ENCODE results near the gene LHFPL3.

- TF ChIP-seq RAD21 (IDR thresholded peaks at IDR 0.05; ENCODE audit: low read depth) (no peak), EP300 (IDR thresholded peaks at IDR 0.05; ENCODE audit: borderline replicate concordance) (no peak), YY1 (IDR thresholded peaks at IDR 0.05; ENCODE audit: low read depth) (no peak), TAF1 (IDR thresholded peaks at IDR 0.05; ENCODE audit: low read depth) (no peak), TEAD4 (IDR thresholded peaks at IDR 0.05) (no peak), USF1 (IDR thresholded peaks at IDR 0.05) (no peak), MAX (IDR thresholded peaks at IDR 0.05) (no peak)
Measured at GRCh38 chr7:104686286-104686685, 357.9 kb downstream of the LHFPL3 start.

Data from Ishikawa (cell line).